ENCODE results near the gene ABCC8.

ABCC8 gene

DNA sequence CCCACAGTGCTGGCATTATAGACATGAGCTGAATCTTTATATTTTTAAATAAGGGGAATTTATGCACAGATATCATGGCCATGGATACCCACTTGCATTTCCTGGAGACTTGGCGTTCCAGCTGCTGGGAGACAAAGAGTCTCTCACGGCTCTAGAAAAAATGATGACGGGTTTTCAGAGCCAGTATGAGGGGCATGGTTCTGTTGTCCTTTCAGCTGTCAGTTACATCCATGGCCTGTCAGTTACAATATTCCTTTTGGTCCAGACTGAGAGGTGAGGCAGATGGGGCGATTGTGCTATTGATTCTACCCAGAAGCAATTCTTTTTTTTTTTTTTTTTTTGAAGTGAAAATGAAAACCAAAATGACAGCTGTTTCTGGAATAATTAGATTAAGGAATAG lies 37.8 kb upstream of the ABCC8 start:
- no peak for ATAC-seq
- TF ChIP-seq ESRRG (CRISPR knock-in tag; IDR thresholded peaks at IDR 0.05) (no peak), CSDC2 (CRISPR knock-in tag; IDR thresholded peaks at IDR 0.05) (no peak), ZNF565 (CRISPR knock-in tag; conservative IDR thresholded peaks at IDR 0.05; ENCODE audit: low read depth) (no peak), ZFP30 (CRISPR knock-in tag; IDR thresholded peaks at IDR 0.05) (no peak), GLIS3 (CRISPR knock-in tag; IDR thresholded peaks at IDR 0.05) (no peak), ZFP3 (CRISPR knock-in tag; IDR thresholded peaks at IDR 0.05) (no peak), ISL1 (CRISPR knock-in tag; IDR thresholded peaks at IDR 0.05) (no peak), ZNF8 (CRISPR knock-in tag; IDR thresholded peaks at IDR 0.05) (no peak), RARB (CRISPR knock-in tag; IDR thresholded peaks at IDR 0.05) (no peak), SNAI2 (CRISPR knock-in tag; IDR thresholded peaks at IDR 0.05) (no peak), ZNF70 (CRISPR knock-in tag; IDR thresholded peaks at IDR 0.05) (no peak)
- TF ChIP-seq, protein P1, sequence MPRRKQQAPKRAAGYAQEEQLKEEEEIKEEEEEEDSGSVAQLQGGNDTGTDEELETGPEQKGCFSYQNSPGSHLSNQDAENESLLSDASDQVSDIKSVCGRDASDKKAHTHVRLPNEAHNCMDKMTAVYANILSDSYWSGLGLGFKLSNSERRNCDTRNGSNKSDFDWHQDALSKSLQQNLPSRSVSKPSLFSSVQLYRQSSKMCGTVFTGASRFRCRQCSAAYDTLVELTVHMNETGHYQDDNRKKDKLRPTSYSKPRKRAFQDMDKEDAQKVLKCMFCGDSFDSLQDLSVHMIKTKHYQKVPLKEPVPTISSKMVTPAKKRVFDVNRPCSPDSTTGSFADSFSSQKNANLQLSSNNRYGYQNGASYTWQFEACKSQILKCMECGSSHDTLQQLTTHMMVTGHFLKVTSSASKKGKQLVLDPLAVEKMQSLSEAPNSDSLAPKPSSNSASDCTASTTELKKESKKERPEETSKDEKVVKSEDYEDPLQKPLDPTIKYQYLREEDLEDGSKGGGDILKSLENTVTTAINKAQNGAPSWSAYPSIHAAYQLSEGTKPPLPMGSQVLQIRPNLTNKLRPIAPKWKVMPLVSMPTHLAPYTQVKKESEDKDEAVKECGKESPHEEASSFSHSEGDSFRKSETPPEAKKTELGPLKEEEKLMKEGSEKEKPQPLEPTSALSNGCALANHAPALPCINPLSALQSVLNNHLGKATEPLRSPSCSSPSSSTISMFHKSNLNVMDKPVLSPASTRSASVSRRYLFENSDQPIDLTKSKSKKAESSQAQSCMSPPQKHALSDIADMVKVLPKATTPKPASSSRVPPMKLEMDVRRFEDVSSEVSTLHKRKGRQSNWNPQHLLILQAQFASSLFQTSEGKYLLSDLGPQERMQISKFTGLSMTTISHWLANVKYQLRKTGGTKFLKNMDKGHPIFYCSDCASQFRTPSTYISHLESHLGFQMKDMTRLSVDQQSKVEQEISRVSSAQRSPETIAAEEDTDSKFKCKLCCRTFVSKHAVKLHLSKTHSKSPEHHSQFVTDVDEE (CRISPR knock-in tag; IDR thresholded peaks at IDR 0.05): no peak
- TF ChIP-seq, protein P2, sequence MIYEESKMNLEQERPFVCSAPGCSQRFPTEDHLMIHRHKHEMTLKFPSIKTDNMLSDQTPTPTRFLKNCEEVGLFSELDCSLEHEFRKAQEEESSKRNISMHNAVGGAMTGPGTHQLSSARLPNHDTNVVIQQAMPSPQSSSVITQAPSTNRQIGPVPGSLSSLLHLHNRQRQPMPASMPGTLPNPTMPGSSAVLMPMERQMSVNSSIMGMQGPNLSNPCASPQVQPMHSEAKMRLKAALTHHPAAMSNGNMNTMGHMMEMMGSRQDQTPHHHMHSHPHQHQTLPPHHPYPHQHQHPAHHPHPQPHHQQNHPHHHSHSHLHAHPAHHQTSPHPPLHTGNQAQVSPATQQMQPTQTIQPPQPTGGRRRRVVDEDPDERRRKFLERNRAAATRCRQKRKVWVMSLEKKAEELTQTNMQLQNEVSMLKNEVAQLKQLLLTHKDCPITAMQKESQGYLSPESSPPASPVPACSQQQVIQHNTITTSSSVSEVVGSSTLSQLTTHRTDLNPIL (CRISPR knock-in tag; IDR thresholded peaks at IDR 0.05; ENCODE audit: low read depth): no peak
- TF ChIP-seq, protein P3, sequence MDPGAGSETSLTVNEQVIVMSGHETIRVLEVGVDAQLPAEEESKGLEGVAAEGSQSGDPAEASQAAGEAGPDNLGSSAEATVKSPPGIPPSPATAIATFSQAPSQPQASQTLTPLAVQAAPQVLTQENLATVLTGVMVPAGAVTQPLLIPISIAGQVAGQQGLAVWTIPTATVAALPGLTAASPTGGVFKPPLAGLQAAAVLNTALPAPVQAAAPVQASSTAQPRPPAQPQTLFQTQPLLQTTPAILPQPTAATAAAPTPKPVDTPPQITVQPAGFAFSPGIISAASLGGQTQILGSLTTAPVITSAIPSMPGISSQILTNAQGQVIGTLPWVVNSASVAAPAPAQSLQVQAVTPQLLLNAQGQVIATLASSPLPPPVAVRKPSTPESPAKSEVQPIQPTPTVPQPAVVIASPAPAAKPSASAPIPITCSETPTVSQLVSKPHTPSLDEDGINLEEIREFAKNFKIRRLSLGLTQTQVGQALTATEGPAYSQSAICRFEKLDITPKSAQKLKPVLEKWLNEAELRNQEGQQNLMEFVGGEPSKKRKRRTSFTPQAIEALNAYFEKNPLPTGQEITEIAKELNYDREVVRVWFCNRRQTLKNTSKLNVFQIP (CRISPR knock-in tag; IDR thresholded peaks at IDR 0.05; ENCODE audit: borderline replicate concordance, low read depth): no peak
- TF ChIP-seq, protein P4, sequence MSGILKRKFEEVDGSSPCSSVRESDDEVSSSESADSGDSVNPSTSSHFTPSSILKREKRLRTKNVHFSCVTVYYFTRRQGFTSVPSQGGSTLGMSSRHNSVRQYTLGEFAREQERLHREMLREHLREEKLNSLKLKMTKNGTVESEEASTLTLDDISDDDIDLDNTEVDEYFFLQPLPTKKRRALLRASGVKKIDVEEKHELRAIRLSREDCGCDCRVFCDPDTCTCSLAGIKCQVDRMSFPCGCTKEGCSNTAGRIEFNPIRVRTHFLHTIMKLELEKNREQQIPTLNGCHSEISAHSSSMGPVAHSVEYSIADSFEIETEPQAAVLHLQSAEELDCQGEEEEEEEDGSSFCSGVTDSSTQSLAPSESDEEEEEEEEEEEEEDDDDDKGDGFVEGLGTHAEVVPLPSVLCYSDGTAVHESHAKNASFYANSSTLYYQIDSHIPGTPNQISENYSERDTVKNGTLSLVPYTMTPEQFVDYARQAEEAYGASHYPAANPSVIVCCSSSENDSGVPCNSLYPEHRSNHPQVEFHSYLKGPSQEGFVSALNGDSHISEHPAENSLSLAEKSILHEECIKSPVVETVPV (CRISPR knock-in tag; IDR thresholded peaks at IDR 0.05): no peak

DNA sequence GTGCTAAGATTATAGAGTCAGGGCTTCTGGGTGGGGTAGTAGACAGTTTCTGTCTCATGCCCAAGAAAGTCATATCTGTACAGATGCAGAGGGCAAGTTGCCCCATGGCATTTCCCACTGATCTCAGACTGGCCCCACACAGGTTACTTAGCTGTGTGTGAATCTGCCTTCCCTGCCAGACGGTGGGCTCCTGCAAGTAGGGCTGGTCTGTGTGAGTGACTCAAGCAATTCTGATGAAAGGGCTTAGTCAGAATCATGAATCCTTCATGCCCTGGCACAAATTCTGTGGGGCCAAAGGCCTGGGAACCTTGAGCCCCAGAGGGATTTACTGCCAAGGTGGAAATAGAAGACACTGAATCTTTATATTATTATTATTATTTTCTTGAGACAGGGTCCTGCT lies 37.2 kb upstream of the ABCC8 start:
- no peak for TF ChIP-seq BACH2 (CRISPR knock-in tag; IDR thresholded peaks at IDR 0.05; ENCODE audit: borderline replicate concordance)
- no peak for TF ChIP-seq ESRRG (CRISPR knock-in tag; IDR thresholded peaks at IDR 0.05)
- TF ChIP-seq, protein P1 (CRISPR knock-in tag; IDR thresholded peaks at IDR 0.05): no peak
- TF ChIP-seq ZFP30 (CRISPR knock-in tag; IDR thresholded peaks at IDR 0.05): no peak
- TF ChIP-seq PPARA (CRISPR knock-in tag; IDR thresholded peaks at IDR 0.05; ENCODE audit: borderline replicate concordance): no peak
- TF ChIP-seq ZFP3 (CRISPR knock-in tag; IDR thresholded peaks at IDR 0.05): no peak
- no peak for TF ChIP-seq TOX (CRISPR knock-in tag; IDR thresholded peaks at IDR 0.05; ENCODE audit: borderline replicate concordance)
- no peak for TF ChIP-seq TCF4 (CRISPR knock-in tag; IDR thresholded peaks at IDR 0.05; ENCODE audit: borderline replicate concordance)
- TF ChIP-seq, protein P5, sequence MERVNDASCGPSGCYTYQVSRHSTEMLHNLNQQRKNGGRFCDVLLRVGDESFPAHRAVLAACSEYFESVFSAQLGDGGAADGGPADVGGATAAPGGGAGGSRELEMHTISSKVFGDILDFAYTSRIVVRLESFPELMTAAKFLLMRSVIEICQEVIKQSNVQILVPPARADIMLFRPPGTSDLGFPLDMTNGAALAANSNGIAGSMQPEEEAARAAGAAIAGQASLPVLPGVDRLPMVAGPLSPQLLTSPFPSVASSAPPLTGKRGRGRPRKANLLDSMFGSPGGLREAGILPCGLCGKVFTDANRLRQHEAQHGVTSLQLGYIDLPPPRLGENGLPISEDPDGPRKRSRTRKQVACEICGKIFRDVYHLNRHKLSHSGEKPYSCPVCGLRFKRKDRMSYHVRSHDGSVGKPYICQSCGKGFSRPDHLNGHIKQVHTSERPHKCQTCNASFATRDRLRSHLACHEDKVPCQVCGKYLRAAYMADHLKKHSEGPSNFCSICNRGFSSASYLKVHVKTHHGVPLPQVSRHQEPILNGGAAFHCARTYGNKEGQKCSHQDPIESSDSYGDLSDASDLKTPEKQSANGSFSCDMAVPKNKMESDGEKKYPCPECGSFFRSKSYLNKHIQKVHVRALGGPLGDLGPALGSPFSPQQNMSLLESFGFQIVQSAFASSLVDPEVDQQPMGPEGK (CRISPR knock-in tag; IDR thresholded peaks at IDR 0.05; ENCODE audit: borderline replicate concordance): no peak
- TF ChIP-seq ZNF8 (CRISPR knock-in tag; IDR thresholded peaks at IDR 0.05): no peak
- TF ChIP-seq GLIS3 (CRISPR knock-in tag; IDR thresholded peaks at IDR 0.05): no peak
- no peak for TF ChIP-seq ZNF565 (CRISPR knock-in tag; conservative IDR thresholded peaks at IDR 0.05; ENCODE audit: low read depth)
- TF ChIP-seq ISL1 (CRISPR knock-in tag; IDR thresholded peaks at IDR 0.05): no peak
- TF ChIP-seq CSDC2 (CRISPR knock-in tag; IDR thresholded peaks at IDR 0.05): no peak
- TF ChIP-seq, protein P3 (CRISPR knock-in tag; IDR thresholded peaks at IDR 0.05; ENCODE audit: borderline replicate concordance, low read depth): no peak
- TF ChIP-seq, protein P4 (CRISPR knock-in tag; IDR thresholded peaks at IDR 0.05): no peak
- no peak for TF ChIP-seq OSR1 (CRISPR knock-in tag; IDR thresholded peaks at IDR 0.05)
- TF ChIP-seq ZC3H10 (CRISPR knock-in tag; IDR thresholded peaks at IDR 0.05): no peak
- no peak; the same call in 2 of the 3 replicates for ATAC-seq

Data from SK-N-SH treated with all-trans-retinoic acid at 6 μM for 48 hours (cell line).